ENCODE results near the gene LRP1.

DNA sequence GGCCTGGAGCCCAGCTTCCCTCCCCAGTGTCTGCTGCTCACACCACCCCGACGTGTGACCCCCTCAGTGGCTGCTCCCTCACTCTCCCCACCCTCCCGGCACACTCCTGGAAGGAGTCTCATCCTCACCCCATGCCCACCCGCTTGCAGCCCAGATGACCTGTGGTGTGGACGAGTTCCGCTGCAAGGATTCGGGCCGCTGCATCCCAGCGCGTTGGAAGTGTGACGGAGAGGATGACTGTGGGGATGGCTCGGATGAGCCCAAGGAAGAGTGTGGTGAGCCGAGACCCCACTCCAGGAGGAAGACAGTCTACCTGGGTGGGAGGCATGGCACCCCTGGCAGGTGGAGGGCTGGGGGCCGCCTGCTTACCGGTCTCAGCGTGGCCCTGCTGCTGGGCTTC is 73.3 kb downstream of the LRP1 start:
- TF ChIP-seq POLR2AphosphoS5 (IDR thresholded peaks at IDR 0.05; ENCODE audit: low read depth, low read length) (no peak), REST (IDR thresholded peaks at IDR 0.05; ENCODE audit: insufficient read depth in 1 of 2, low read depth in 2 of 2, low read length in 2 of 2) (no peak), TAF1 (IDR thresholded peaks at IDR 0.05; ENCODE audit: borderline replicate concordance, insufficient read depth, low read length) (no peak)

All from PFSK-1 (cell line).